CD14-positive monocyte (primary cell): Measurements from ENCODE around the gene CHN1. TPM values are rescaled to one million over a fixed set of nuclear protein-coding genes. Genes with fewer than 3 reads are reported as not detected.

Experiments
- DNase-seq, 3 donors: peaks; one replicate each; pipeline ENCODE4 v3.0.0-alpha.2; 2011 to 2022
- H2AFZ ChIP-seq: 2 replicates; pipeline ENCODE4 v1.6.0; 2012; ENCODE audit warnings: mild to moderate bottlenecking, low read depth, low read length, inconsistent platforms; ENCODE audit not compliant: insufficient read depth, poor library complexity, severe bottlenecking
- H3K27ac ChIP-seq, 2 donors: 1 replicate in 1 of 2; 2 replicates in 1 of 2; pipeline ENCODE4 v1.5.1; 2012 to 2013; ENCODE audit warnings: low read length in 2 of 2, control low read depth in 1 of 2, inconsistent platforms in 1 of 2, low read depth in 1 of 2, mild to moderate bottlenecking in 1 of 2
- H3K27me3 ChIP-seq, 2 donors: one replicate each; pipeline versions ENCODE4 v1.6.0 to v1.6.1; 2011 to 2013; ENCODE audit warnings: low read length in 2 of 2; ENCODE audit not compliant: control insufficient read depth in 2 of 2, insufficient read depth in 2 of 2
- H3K36me3 ChIP-seq, 2 donors: replicated peaks in 1 of 2; 1 replicate in 1 of 2; 2 replicates in 1 of 2; pipeline versions ENCODE4 v1.5.1 to v1.6.1; 2012 to 2013; ENCODE audit warnings: low read length in 2 of 2, control low read depth in 1 of 2, inconsistent platforms in 1 of 2, mild to moderate bottlenecking in 1 of 2; ENCODE audit not compliant: insufficient read depth in 2 of 2, control insufficient read depth in 1 of 2
- H3K4me1 ChIP-seq, 2 donors: 1 replicate in 1 of 2; 2 replicates in 1 of 2; pipeline versions ENCODE4 v1.5.1 to v1.6.1; 2012 to 2013; ENCODE audit warnings: low read length in 2 of 2, control low read depth in 1 of 2, inconsistent platforms in 1 of 2, mild to moderate bottlenecking in 1 of 2, moderate library complexity in 1 of 2; ENCODE audit not compliant: insufficient read depth in 2 of 2, control insufficient read depth in 1 of 2
- H3K4me2 ChIP-seq: replicated peaks from 2 replicates; pipeline ENCODE3; 2012; ENCODE audit warnings: low read length, moderate library complexity, mild to moderate bottlenecking; ENCODE audit not compliant: poor library complexity, severe bottlenecking; ENCODE audit errors: extremely low read depth
- H3K4me3 ChIP-seq, 3 experiments: fragments of 200-600 bp in 1 of 3; sonication (generic) in 1 of 3; replicated peaks in 1 of 3; 1 replicate in 2 of 3; 2 replicates in 1 of 3; pipeline ENCODE4 v1.5.1; 2011 to 2013; ENCODE audit warnings: low read length in 3 of 3, mild to moderate bottlenecking in 3 of 3, control low read depth in 2 of 3, low read depth in 2 of 3, inconsistent platforms in 1 of 3, moderate library complexity in 1 of 3
- H3K79me2 ChIP-seq: 2 replicates; pipeline ENCODE4 v1.6.0; 2012; ENCODE audit warnings: mild to moderate bottlenecking, control low read depth, inconsistent platforms, low read length, moderate library complexity; ENCODE audit not compliant: insufficient read depth
- H3K9ac ChIP-seq: 2 replicates; pipeline ENCODE4 v1.6.0; 2017; ENCODE audit warnings: low read length, mild to moderate bottlenecking; ENCODE audit not compliant: insufficient read depth, poor library complexity, severe bottlenecking
- H3K9me3 ChIP-seq, 2 donors: replicated peaks in 1 of 2; 1 replicate in 1 of 2; 2 replicates in 1 of 2; pipeline versions ENCODE4 v1.5.1 to v1.6.1; 2012 to 2013; ENCODE audit warnings: low read length in 2 of 2, control low read depth in 1 of 2; ENCODE audit not compliant: control insufficient read depth in 1 of 2, insufficient read depth in 1 of 2
- H4K20me1 ChIP-seq: 2 replicates; pipeline ENCODE4 v1.6.0; 2012; ENCODE audit warnings: mild to moderate bottlenecking, low read length, control low read depth, moderate library complexity; ENCODE audit not compliant: insufficient read depth
- H3K27ac Mint-ChIP-seq, 7 donors: one replicate each; pipeline ENCODE4 v1.8.0; 2020; ENCODE audit warnings: mild to moderate bottlenecking in 7 of 7, mixed read lengths in 7 of 7, moderate library complexity in 6 of 7, inconsistent platforms in 2 of 7
- H3K27me3 Mint-ChIP-seq, 3 donors: one replicate each; pipeline ENCODE4 v1.8.0; 2021 to 2022; ENCODE audit warnings: low read depth in 3 of 3, mild to moderate bottlenecking in 3 of 3, mixed read lengths in 3 of 3, moderate library complexity in 3 of 3, inconsistent platforms in 1 of 3
- H3K36me3 Mint-ChIP-seq, 2 donors: one replicate each; pipeline ENCODE4 v1.8.0; 2020; ENCODE audit warnings: mixed read lengths in 2 of 2, inconsistent platforms in 1 of 2, mild to moderate bottlenecking in 1 of 2
- H3K4me1 Mint-ChIP-seq: one replicate; pipeline ENCODE4 v1.8.0; 2020; ENCODE audit warnings: mild to moderate bottlenecking, mixed read lengths
- H3K4me3 Mint-ChIP-seq, 2 donors: one replicate each; pipeline ENCODE4 v1.8.0; 2020; ENCODE audit warnings: mild to moderate bottlenecking in 2 of 2, mixed read lengths in 2 of 2, moderate library complexity in 1 of 2
- H3K9me3 Mint-ChIP-seq, 7 donors: one replicate each; pipeline ENCODE4 v1.8.0; 2020 to 2022; ENCODE audit warnings: mixed read lengths in 7 of 7, mild to moderate bottlenecking in 6 of 7, moderate library complexity in 6 of 7, inconsistent platforms in 2 of 7
- CTCF ChIP-seq: fragments of 200-600 bp; IDR thresholded peaks from one replicate; pipeline ENCODE4 v1.8.0; 2022; ENCODE audit warnings: antibody characterized with exemption, mild to moderate bottlenecking
- WGBS: methylation state at CpG from one replicate; pipeline ENCODE4 v1.1.5; 2013; ENCODE audit warnings: missing lambda C conversion rate; ENCODE audit not compliant: insufficient coverage; 5-methylcytosine and 5-hydroxymethylcytosine counted together
- intact Hi-C, 2 donors: fragments of 100-400 bp; cut with micrococcal nuclease; formaldehyde crosslinking; loops; one replicate each; pipeline versions ENCODE4 v1.15.0 to v1.15.1; 2023
- polyA plus RNA-seq, 3 donors: library from polyadenylated mRNA; depleted of rRNA in 1 of 3; unstranded in 2 of 3; stranded (reverse) in 1 of 3; fragments of 300-500 nt in 2 of 3; fragments of >200 nt in 1 of 3; fragmentation: Illumina TruSeq in 2 of 3; gene quantifications; 1 replicate in 2 of 3; 2 replicates in 1 of 3; pipeline ENCODE4 v1.2.3, GENCODE V29; 2012 to 2021

CHN1 gene
- polyA plus RNA-seq, 3 donors = 0.36 TPM; not detected in 2

- Histone ChIP-seq H3K79me2 (no peaks in the 10 kb centered on the region), H3K36me3 (no peaks in the 10 kb centered on the region), H3K27ac (no peak overlapping the region), H3K4me2 (no peak overlapping the region), H3K9me3 (no peaks in the 10 kb centered on the region), H4K20me1 (no peaks in the 10 kb centered on the region), H3K4me3 (no peak overlapping the region), H3K4me1 (no peaks in the 10 kb centered on the region), H2AFZ (no peak overlapping the region), H3K27me3 (no peaks in the 10 kb centered on the region), H3K9ac (no peak overlapping the region)
- WGBS = no CpG with 5 or more reads among the region's 4 CpGs
- no peak for DNase-seq
- H3K4me1 Mint-ChIP-seq = peaks cover 3% of the 10 kb centered on the region
- H3K27ac Mint-ChIP-seq = no peak overlapping the region
- intact Hi-C loops = no loop called here
- no peaks in the 10 kb centered on the region for H3K9me3 Mint-ChIP-seq
- no peaks in the 10 kb centered on the region for H3K36me3 Mint-ChIP-seq
- no peak overlapping the region for H3K4me3 Mint-ChIP-seq
- H3K27me3 Mint-ChIP-seq = peaks cover 2 to 7% (median 4%) of the 10 kb centered on the region in 3 donors
- TF ChIP-seq CTCF = no peak
Observed at GRCh38 chr2:174842496-174842895, 162.7 kb downstream of the CHN1 start.

GRCh38 chr2:174841936-174842335 lies 163.2 kb downstream of the CHN1 start:
- Histone ChIP-seq H3K4me2 (no peak overlapping the region), H3K9ac (no peak overlapping the region), H3K27ac (no peak overlapping the region), H3K4me3 (no peak overlapping the region), H3K79me2 (no peaks in the 10 kb centered on the region), H4K20me1 (no peaks in the 10 kb centered on the region), H3K4me1 (no peaks in the 10 kb centered on the region), H2AFZ (no peak overlapping the region), H3K36me3 (no peaks in the 10 kb centered on the region), H3K27me3 (no peaks in the 10 kb centered on the region), H3K9me3 (no peaks in the 10 kb centered on the region)
- peaks cover 2 to 7% (median 4%) of the 10 kb centered on the region in 3 donors for H3K27me3 Mint-ChIP-seq
- H3K4me1 Mint-ChIP-seq = no peaks in the 10 kb centered on the region
- no peaks in the 10 kb centered on the region for H3K36me3 Mint-ChIP-seq
- DNase-seq = no peak
- TF ChIP-seq CTCF = no peak
- no peak overlapping the region for H3K27ac Mint-ChIP-seq
- H3K4me3 Mint-ChIP-seq = no peak overlapping the region
- no CpG with 5 or more reads among the region's 3 CpGs for WGBS
- H3K9me3 Mint-ChIP-seq = no peaks in the 10 kb centered on the region
- intact Hi-C loops = no loop called here
